Measurements from ENCODE around the gene LAPTM5.

GRCh38 chr1:30712583-30712982 is 45.0 kb downstream of the LAPTM5 start:
- no peak for TF ChIP-seq CTCF (IDR thresholded peaks at IDR 0.05)
- TF ChIP-seq POLR2A (IDR thresholded peaks at IDR 0.05): no peak
- TF ChIP-seq POLR2AphosphoS5 (IDR thresholded peaks at IDR 0.05): no peak
